ENCODE measurements around the gene MSN. TPM values are rescaled to one million over a fixed set of nuclear protein-coding genes. Genes with fewer than 3 reads are reported as not detected.

The MSN gene
- total RNA-seq, 1 experiment from 2014 or later: 224 TPM

DNA sequence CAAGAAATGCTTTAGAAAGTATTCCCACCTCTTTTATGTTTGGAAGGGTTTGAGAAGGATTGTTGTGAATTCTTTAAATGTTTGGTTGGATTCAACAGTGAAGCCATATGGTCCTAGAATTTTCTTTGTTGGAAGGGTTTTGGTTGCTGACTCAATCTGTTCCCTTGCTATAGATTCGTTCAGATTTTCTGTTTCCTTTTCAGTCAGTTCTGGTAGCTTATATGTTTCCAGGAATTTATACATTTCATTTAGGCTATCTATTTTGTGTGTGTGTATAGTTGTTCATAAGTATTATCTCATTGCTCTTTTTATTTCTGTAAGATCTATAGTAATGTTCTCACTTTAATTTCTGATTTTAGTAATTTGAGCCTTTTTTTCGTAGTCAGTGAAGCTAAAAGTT lies 114.4 kb downstream of the MSN start:
- intact Hi-C loops (cut with micrococcal nuclease): no loop called here
- Mint-ChIP-seq H3K4me3 (ENCODE audit: unreplicated experiment) (no peak overlapping the region), H3K36me3 (ENCODE audit: insufficient read depth, unreplicated experiment) (peaks cover 3% of the 10 kb centered on the region), H3K4me1 (ENCODE audit: insufficient read depth, unreplicated experiment) (no peaks in the 10 kb centered on the region), H3K9me3 (ENCODE audit: unreplicated experiment) (peaks cover 14% of the 10 kb centered on the region), H3K27ac (ENCODE audit: low read depth, unreplicated experiment) (peak overlapping the region; percentile 72), H3K27me3 (ENCODE audit: insufficient read depth, unreplicated experiment) (no peaks in the 10 kb centered on the region)
- DNase-seq (ENCODE audit: unreplicated experiment): no peak
- no TSS peak for BruUV-seq (replicated peaks)
- ChIA-PET POLR2A (no interaction called here), CTCF (no interaction called here)
- no peak for TF ChIP-seq CTCF (IDR thresholded peaks at IDR 0.05; ENCODE audit: unreplicated experiment)

DNA sequence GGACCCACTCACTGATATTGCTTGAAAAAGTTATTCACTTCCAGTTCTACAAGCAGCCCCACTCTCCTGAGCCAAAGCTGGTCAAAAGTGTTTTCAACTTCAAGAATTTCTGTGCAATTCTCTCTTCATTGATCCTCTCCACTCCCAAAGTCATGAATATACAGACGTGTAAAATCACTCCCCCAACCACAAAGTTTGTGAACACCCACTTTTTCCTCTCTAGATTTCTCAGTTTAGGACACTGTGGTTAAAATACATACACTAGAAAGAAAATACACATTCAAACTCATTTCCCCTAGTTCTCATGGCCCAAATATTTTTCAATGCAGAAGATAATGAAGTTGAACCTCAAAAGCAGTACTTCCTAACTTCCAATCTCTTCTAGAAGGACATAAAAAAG lies 116.3 kb downstream of the MSN start:
- ChIA-PET CTCF (no interaction called here), POLR2A (no interaction called here)
- Mint-ChIP-seq H3K4me1 (ENCODE audit: insufficient read depth, unreplicated experiment) (no peaks in the 10 kb centered on the region), H3K36me3 (ENCODE audit: insufficient read depth, unreplicated experiment) (peaks cover 6% of the 10 kb centered on the region), H3K9me3 (ENCODE audit: unreplicated experiment) (peaks cover 7% of the 10 kb centered on the region), H3K27me3 (ENCODE audit: insufficient read depth, unreplicated experiment) (no peaks in the 10 kb centered on the region), H3K4me3 (ENCODE audit: unreplicated experiment) (no peak overlapping the region), H3K27ac (ENCODE audit: low read depth, unreplicated experiment) (no peak overlapping the region)
- intact Hi-C loops (cut with micrococcal nuclease): no loop called here
- DNase-seq (ENCODE audit: unreplicated experiment): no peak
- no TSS peak for BruUV-seq (replicated peaks)
- TF ChIP-seq CTCF (IDR thresholded peaks at IDR 0.05; ENCODE audit: unreplicated experiment): no peak

Other genes with a start within 250 kb of the MSN start
- gene LAS1L, start 132.9 kb upstream of the MSN start, total RNA-seq (2022): 42.2 and 49.8 TPM in 2 replicates